Cardiac ventricle fibroblast (primary cell): Measurements from ENCODE around the gene TMEM79. TPM values are rescaled to one million over a fixed set of nuclear protein-coding genes. Genes with fewer than 3 reads are reported as not detected.

Experiments
- total RNA-seq: library from RNA; depleted of rRNA; stranded (reverse); fragments of >200 nt; gene quantifications from 2 replicates; pipeline ENCODE4 v1.2.3, GENCODE V29; 2015

The TMEM79 gene, protein sequence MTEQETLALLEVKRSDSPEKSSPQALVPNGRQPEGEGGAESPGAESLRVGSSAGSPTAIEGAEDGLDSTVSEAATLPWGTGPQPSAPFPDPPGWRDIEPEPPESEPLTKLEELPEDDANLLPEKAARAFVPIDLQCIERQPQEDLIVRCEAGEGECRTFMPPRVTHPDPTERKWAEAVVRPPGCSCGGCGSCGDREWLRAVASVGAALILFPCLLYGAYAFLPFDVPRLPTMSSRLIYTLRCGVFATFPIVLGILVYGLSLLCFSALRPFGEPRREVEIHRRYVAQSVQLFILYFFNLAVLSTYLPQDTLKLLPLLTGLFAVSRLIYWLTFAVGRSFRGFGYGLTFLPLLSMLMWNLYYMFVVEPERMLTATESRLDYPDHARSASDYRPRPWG
- 1.1 and 2.1 TPM in 2 replicates for total RNA-seq

DNA sequence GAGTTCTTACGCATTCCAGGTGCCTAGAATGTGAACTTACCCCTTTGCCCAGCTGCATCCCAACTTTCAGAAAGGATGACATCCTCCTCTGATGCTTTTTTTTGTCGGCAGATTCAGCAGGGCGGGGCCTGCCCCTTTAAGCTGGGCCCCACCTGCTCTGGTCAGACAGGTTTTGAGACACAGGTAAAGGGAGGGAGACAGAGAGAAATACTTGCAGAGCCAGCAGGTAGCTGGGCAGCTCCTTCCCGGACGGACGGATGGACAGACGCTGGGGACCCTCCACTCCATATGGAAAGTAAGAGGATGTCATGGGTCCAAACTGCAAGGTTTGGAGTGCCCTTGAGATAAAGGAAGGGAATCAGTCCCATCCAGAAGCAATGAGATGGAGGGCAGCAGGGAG, at the start of gene TMEM79:
TSS of gene TMEM79 (plus strand) at position 214 of the 400 bp plus-strand sequence. CDS start 902 bp downstream, outside the sequence.

DNA sequence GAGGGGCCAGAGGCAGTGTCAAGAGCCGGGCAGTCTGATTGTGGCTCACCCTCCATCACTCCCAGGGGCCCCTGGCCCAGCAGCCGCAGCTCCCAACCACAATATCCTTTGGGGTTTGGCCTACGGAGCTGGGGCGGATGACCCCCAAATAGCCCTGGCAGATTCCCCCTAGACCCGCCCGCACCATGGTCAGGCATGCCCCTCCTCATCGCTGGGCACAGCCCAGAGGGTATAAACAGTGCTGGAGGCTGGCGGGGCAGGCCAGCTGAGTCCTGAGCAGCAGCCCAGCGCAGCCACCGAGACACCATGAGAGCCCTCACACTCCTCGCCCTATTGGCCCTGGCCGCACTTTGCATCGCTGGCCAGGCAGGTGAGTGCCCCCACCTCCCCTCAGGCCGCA, 42.2 kb upstream of the TMEM79 start, which contains the start of gene BGLAP:
TSS of gene BGLAP (plus strand) at position 259 of the 400 bp plus-strand sequence. CDS start at position 307, 48 bp downstream.

DNA sequence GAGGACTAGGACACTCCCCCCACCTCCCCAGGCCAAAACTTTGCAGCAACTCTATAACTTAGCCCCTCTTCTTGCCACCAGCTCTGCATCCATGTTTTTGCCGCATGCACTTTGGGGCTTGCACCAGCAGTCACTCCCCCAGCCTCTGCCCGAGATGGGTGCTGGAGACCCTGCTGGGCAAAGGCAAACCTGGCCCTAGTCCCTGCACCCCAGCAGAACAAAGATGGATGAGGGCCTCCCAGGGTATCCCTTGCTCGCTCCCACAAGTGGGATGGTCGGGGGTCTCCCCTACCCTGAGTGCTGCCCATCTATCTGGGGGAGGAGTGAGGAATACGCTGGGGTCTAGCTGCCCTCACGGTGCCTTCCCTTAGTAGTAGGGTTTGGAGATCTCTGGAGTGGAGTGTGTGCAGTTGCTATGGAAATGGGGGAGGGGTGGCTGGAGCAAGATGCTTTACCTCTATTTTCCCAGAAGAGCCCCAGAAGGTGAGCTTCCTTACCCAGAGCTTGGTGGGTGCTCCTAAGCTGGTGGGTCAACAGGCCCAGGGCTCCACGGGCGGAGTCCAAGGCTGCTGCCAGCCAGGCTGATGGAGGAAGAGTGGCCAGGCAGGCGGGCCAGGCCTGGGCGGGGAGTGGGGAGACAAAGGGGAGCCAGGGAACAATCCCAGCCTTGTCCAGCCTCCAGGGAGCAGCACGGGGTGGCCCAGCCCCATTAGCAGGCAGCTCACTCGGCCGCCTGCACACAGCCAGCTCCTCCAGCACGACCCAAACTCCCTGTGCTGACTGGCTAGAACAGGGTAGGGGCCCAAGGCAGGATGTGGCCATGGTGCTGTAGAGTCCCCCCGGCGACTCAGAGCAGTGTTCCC, 36.4 kb upstream of the TMEM79 start, which contains the start of gene PAQR6:
TSS of gene PAQR6 (minus strand) at position 597 of the 863 bp plus-strand sequence. CDS start 1,325 bp downstream, outside the sequence.

DNA sequence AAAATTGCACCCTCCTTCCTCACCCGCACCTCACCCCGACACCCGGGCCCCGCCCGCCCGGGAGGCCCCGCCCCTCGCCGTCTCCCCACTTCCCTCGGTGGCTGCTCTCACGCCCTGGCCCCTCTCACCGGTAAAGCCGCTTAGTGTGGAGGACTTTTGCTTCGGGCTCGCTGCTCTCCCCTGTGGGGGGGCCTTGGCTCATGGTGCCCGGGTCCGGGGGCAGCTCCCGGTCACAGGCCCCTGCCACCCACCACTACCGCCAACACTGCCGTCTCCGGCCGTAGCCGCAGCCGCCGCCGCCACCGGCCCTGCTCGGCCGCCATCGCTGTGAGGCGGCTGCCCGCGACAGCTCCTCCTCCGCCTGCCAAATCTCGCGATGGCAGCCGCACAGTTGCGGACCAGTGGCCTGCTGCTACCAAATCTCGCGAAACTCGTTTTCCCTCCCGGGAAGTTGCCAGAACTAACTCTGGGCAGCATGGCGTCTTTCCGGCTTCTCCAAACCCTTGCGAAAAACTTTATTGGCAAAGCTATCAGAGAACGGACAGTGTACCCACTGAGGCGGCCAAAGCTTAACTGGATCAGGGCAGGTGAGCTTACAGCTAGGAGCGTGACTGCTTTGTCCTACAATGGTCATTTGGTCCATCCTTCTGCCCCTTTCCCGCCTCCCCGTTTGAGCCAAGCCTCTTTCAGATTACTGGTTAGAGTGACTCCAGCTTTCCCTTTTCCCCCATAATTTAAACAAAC, 1.5 kb upstream of the TMEM79 start, which contains the start of gene SMG5:
TSS of gene SMG5 (minus strand) at position 347 of the 744 bp plus-strand sequence. CDS start at position 202, 145 bp downstream.

DNA sequence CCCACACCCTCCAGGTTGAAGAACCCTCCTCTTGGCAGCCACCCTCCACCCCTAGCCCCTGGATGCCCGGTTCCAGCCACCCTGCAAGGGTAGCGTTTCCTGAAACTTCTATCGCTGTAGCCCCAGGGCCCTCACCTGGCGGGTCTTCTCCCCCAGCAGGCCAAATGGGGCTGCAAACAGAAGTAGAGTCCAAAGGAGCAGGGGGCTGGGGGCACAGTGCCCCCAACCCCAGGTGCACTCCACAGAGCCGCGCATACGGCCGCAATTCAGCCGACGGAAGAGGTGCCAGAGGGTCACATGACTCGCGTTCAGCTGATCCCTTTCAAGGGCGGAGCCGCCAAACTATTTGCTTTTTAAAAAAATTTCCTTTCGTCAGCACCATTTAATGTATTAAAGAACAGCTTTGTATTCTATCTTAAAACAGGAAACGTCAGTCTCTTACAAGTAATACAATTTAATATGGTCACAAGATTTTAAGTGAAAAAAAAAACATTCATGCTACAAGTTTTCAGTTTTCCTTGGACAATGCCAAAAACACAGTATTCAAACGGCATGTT, 11.3 kb downstream of the TMEM79 start, which contains the start of gene GLMP:
TSS of gene GLMP (minus strand) at position 289 of the 557 bp plus-strand sequence. CDS start at position 255, 34 bp downstream.

DNA sequence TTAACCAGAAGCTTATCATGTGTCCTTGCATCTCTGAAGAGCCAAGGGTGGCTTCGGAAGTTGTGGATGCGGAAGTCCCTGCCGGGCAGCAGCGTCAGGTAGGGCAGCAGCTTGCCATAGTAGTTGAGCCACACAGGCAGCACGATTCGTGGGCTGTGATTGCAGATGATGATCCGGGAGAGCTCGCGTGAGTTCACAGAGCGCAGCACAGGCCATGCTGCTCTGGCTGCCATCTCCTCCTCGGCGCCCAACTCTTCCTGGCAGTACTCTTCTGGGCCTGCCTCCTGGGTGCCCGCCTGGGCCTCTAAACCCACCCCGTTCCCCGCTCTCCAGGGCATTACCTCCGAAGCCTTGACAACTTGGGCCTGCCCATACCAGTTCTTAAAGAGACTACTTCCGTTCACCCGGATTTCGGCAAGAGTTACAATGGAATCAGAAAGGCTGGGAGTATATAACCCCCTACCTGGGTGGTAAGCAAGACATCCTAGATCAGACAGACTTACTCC, 14.8 kb downstream of the TMEM79 start, which contains the start of gene VHLL:
TSS of gene VHLL (minus strand) at position 456 of the 506 bp plus-strand sequence. CDS start at position 338, 118 bp downstream.

DNA sequence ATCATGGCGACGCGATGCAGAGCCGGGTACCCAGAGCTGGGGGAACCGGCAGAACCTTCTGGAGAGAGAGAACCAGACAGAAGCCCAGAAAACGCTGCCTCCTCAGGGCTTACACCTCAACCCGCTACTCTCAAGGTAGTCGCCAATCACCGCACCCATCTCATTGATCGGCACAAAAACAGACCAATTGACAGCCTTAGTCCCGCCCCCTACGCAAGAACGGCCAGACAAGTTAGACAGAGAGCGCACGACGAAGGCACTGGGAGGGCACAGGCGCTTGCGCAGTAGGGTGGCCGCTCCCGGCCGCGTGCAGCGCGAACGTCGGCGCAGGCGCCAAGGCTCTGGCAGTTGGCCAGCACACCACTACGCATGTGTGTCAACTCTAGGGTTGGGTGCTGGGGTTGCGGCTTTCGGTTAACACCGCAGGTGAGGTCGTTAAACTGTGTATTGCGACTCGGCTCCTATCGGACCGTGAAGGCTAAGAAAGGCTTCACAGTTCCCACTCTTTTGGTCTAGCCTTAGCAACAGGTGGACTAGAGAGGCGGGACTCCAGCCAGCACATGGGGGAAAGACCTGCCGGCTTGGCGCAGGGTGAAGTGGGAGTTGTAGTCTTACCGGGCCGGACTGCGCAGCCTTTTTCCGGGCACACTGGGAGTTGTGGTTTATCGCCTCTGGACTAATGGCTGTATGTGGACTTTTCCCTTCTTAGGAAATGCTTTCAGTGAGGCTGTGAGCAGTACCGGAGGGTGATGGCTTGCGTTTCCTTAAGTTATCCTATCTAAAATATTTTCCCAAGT, 54.3 kb downstream of the TMEM79 start, which contains the start of the genes CCT3 and TSACC:
TSS of gene CCT3 (minus strand) at position 113 of the 797 bp plus-strand sequence. CDS start at position 5, 108 bp downstream.
TSS of gene TSACC (plus strand) at position 347 of the 797 bp plus-strand sequence. CDS start 1,232 bp downstream, outside the sequence.

Other genes starting within 250 kb of the TMEM79 start
- 9.1 and 13.3 TPM in 2 replicates for gene UBQLN4, start 230.5 kb upstream of the TMEM79 start, total RNA-seq
- gene LAMTOR2, start 229.5 kb upstream of the TMEM79 start, total RNA-seq = 69.9 and 81.7 TPM in 2 replicates
- not detected in 2 replicates for gene RAB25, start 223.2 kb upstream of the TMEM79 start, total RNA-seq
- 0.62 and 3.9 TPM in 2 replicates for gene MEX3A, start 201.9 kb upstream of the TMEM79 start, total RNA-seq
- gene LMNA, start 169.6 kb upstream of the TMEM79 start, total RNA-seq = 816 and 907 TPM in 2 replicates
- gene SEMA4A, start 130.7 kb upstream of the TMEM79 start, total RNA-seq = 1.8 TPM in 1 of 2 replicates, not detected in the other
- gene SLC25A44, start 90.2 kb upstream of the TMEM79 start, total RNA-seq = 12.4 and 13.0 TPM in 2 replicates
- gene PMF1, start 71.3 kb upstream of the TMEM79 start, total RNA-seq = 28.0 and 38.6 TPM in 2 replicates
- 0.59 TPM in 1 of 2 replicates, not detected in the other for gene BGLAP, start 42.1 kb upstream of the TMEM79 start, total RNA-seq
- gene PAQR6, start 36.3 kb upstream of the TMEM79 start, total RNA-seq = 0.37 TPM in 1 of 2 replicates, not detected in the other
- 24.6 TPM in 2 replicates for gene SMG5, start 1.5 kb upstream of the TMEM79 start, total RNA-seq
- gene GLMP, start 11.4 kb downstream of the TMEM79 start, total RNA-seq = 87.1 and 87.4 TPM in 2 replicates
- not detected in 2 replicates for gene VHLL, start 15.0 kb downstream of the TMEM79 start, total RNA-seq
- 189 and 190 TPM in 2 replicates for gene CCT3, start 54.0 kb downstream of the TMEM79 start, total RNA-seq
- 0.62 TPM in 1 of 2 replicates, not detected in the other for gene TSACC, start 54.2 kb downstream of the TMEM79 start, total RNA-seq
- 0.10 TPM in 1 of 2 replicates, not detected in the other for gene RHBG, start 84.9 kb downstream of the TMEM79 start, total RNA-seq
- 17.8 and 21.3 TPM in 2 replicates for gene MEF2D, start 216.4 kb downstream of the TMEM79 start, total RNA-seq